H1 (cell line): ENCODE measurements around the gene RCSD1. TPM values are rescaled to one million over a fixed set of nuclear protein-coding genes. Genes with fewer than 3 reads are reported as not detected.

Source experiments
- CTCF ChIA-PET: fragments of 300-600 bp; sonication (Branson Sonifier 250); formaldehyde crosslinking; loops from one replicate; lab custom pipeline; 2021; ENCODE audit not compliant: partially characterized antibody; lab: Charles Lee
- POLR2A ChIA-PET: fragments of 300-600 bp; sonication (Branson Sonifier 250); formaldehyde crosslinking; loops from one replicate; lab custom pipeline; 2021; ENCODE audit warnings: inconsistent platforms; ENCODE audit not compliant: partially characterized antibody; lab: Charles Lee
- DNase-seq, 2 experiments: peaks; one replicate each; pipeline versions ENCODE4 v3.0.0 to v3.0.0-alpha.2; 2010 to 2022; ENCODE audit warnings: low spot score in 2 of 2, low read depth in 1 of 2, mixed read lengths in 1 of 2
- FAIRE-seq: peaks from 2 replicates; lab custom pipeline; 2011; peaks lifted over from hg19 to GRCh38; lab: Jason Lieb, UNC
- H2AFZ ChIP-seq: 2 replicates; pipeline ENCODE4 v1.8.1; 2012; ENCODE audit warnings: low read length, inconsistent platforms
- H2AK5ac ChIP-seq: 2 replicates; pipeline ENCODE4 v1.6.1; 2013; ENCODE audit warnings: low read depth, low read length
- H2BK120ac ChIP-seq: replicated peaks from 2 replicates; pipeline ENCODE3; 2013; ENCODE audit warnings: low read depth, low read length, inconsistent platforms
- H2BK12ac ChIP-seq: 2 replicates; pipeline ENCODE4 v1.6.1; 2013; ENCODE audit warnings: low read depth, low read length
- H2BK15ac ChIP-seq: 2 replicates; pipeline ENCODE4 v1.6.1; 2013; ENCODE audit warnings: low read length
- H2BK20ac ChIP-seq: 2 replicates; pipeline ENCODE4 v1.6.1; 2013; ENCODE audit warnings: low read length
- H2BK5ac ChIP-seq: 2 replicates; pipeline ENCODE4 v1.6.1; 2013; ENCODE audit warnings: low read depth, low read length
- H3K14ac ChIP-seq: 2 replicates; pipeline ENCODE4 v1.6.1; 2013; ENCODE audit warnings: inconsistent platforms; ENCODE audit not compliant: insufficient read length
- H3K18ac ChIP-seq: 2 replicates; pipeline ENCODE4 v1.6.1; 2013; ENCODE audit warnings: low read length; ENCODE audit errors: extremely low read depth
- H3K23ac ChIP-seq: 2 replicates; pipeline ENCODE4 v1.6.1; 2013; ENCODE audit warnings: inconsistent platforms; ENCODE audit not compliant: insufficient read length
- H3K23me2 ChIP-seq: 2 replicates; pipeline ENCODE4 v1.6.1; 2013; ENCODE audit warnings: low read depth, low read length
- H3K27ac ChIP-seq: 2 replicates; pipeline ENCODE4 v1.6.1; 2011; ENCODE audit warnings: low read depth, low read length, inconsistent platforms
- H3K27me3 ChIP-seq, 4 experiments: replicated peaks in 1 of 4; 1 replicate in 1 of 4; 2 replicates in 3 of 4; pipeline versions ENCODE4 v1.6.1 to v1.8.1; 2011 to 2013; ENCODE audit warnings: low read length in 3 of 4, mild to moderate bottlenecking in 3 of 4, inconsistent platforms in 2 of 4, mixed read lengths in 2 of 4, moderate library complexity in 1 of 4; ENCODE audit not compliant: control insufficient read depth in 3 of 4, insufficient read depth in 3 of 4; ENCODE audit errors: extremely low read depth in 1 of 4
- H3K36me3 ChIP-seq, 4 experiments: 2 replicates each; pipeline versions ENCODE4 v1.6.1 to v1.8.1; 2011 to 2013; ENCODE audit warnings: mild to moderate bottlenecking in 4 of 4, low read length in 3 of 4, moderate library complexity in 2 of 4, control low read depth in 1 of 4, inconsistent platforms in 1 of 4; ENCODE audit not compliant: insufficient read depth in 4 of 4, control insufficient read depth in 2 of 4
- H3K4ac ChIP-seq: replicated peaks from 2 replicates; pipeline ENCODE3; 2013; ENCODE audit warnings: low read length, low read depth, mixed read lengths, inconsistent platforms; ENCODE audit not compliant: insufficient read length
- H3K4me1 ChIP-seq, 4 experiments: replicated peaks in 1 of 4; 1 replicate in 1 of 4; 2 replicates in 3 of 4; pipeline versions ENCODE4 v1.6.1 to v1.8.1; 2011 to 2013; ENCODE audit warnings: low read length in 3 of 4, inconsistent platforms in 2 of 4, mixed read lengths in 1 of 4; ENCODE audit not compliant: insufficient read depth in 4 of 4, control insufficient read depth in 3 of 4
- H3K4me2 ChIP-seq, 2 experiments: 2 replicates each; pipeline versions ENCODE4 v1.6.1 to v1.8.1; 2011 to 2013; ENCODE audit warnings: low read depth in 2 of 2, low read length in 2 of 2, control low read depth in 1 of 2, inconsistent platforms in 1 of 2, mild to moderate bottlenecking in 1 of 2; ENCODE audit not compliant: insufficient read depth in 1 of 2
- H3K4me3 ChIP-seq, 4 experiments: fragments of 200-600, 300-600 bp in 1 of 4; sonication (generic), shearing (Covaris generic), sonication (Bioruptor Twin) in 1 of 4; 2 replicates each; pipeline versions ENCODE4 v1.5.1 to v1.8.1; 2011 to 2016; ENCODE audit warnings: low read length in 4 of 4, low read depth in 3 of 4, control low read depth in 2 of 4, inconsistent platforms in 2 of 4, mild to moderate bottlenecking in 2 of 4, mixed read lengths in 1 of 4, moderate library complexity in 1 of 4; ENCODE audit not compliant: insufficient read depth in 2 of 4; ENCODE audit errors: extremely low read depth in 1 of 4
- H3K56ac ChIP-seq: replicated peaks from 2 replicates; pipeline ENCODE3; 2013; ENCODE audit warnings: low read depth, mild to moderate bottlenecking, mixed read lengths, low read length, inconsistent platforms; ENCODE audit not compliant: insufficient read length
- H3K79me1 ChIP-seq: 2 replicates; pipeline ENCODE4 v1.6.1; 2013; ENCODE audit warnings: low read depth, low read length, control low read depth
- H3K79me2 ChIP-seq, 2 experiments: 2 replicates each; pipeline versions ENCODE4 v1.6.1 to v1.8.1; 2012 to 2013; ENCODE audit warnings: low read length in 2 of 2, mild to moderate bottlenecking in 2 of 2, inconsistent platforms in 1 of 2; ENCODE audit not compliant: insufficient read depth in 2 of 2, control insufficient read depth in 1 of 2
- H3K9ac ChIP-seq, 4 experiments: replicated peaks in 1 of 4; 1 replicate in 1 of 4; 2 replicates in 3 of 4; pipeline versions ENCODE4 v1.6.1 to v1.8.1; 2011 to 2013; ENCODE audit warnings: low read depth in 3 of 4, low read length in 3 of 4, control low read depth in 2 of 4, mild to moderate bottlenecking in 2 of 4, moderate library complexity in 2 of 4, inconsistent platforms in 1 of 4; ENCODE audit errors: extremely low read depth in 1 of 4
- H3K9me3 ChIP-seq, 2 experiments: 2 replicates each; pipeline versions ENCODE4 v1.6.1 to v1.8.1; 2012 to 2013; ENCODE audit warnings: mild to moderate bottlenecking in 2 of 2, moderate library complexity in 2 of 2, control low read depth in 1 of 2, inconsistent platforms in 1 of 2, low read depth in 1 of 2, low read length in 1 of 2, mixed read lengths in 1 of 2; ENCODE audit not compliant: insufficient read depth in 2 of 2
- H4K20me1 ChIP-seq, 2 experiments: replicated peaks in 1 of 2; 2 replicates each; pipeline versions ENCODE3 to v1.8.1; 2011 to 2013; ENCODE audit warnings: inconsistent platforms in 2 of 2, low read length in 2 of 2, mild to moderate bottlenecking in 1 of 2; ENCODE audit not compliant: insufficient read depth in 2 of 2, control insufficient read depth in 1 of 2
- H4K5ac ChIP-seq: 2 replicates; pipeline ENCODE4 v1.6.1; 2013; ENCODE audit warnings: low read length, low read depth, mixed read lengths, inconsistent platforms; ENCODE audit not compliant: insufficient read length
- H4K8ac ChIP-seq: 2 replicates; pipeline ENCODE4 v1.8.0; 2013; ENCODE audit warnings: mild to moderate bottlenecking, moderate library complexity, low read length, inconsistent platforms; ENCODE audit not compliant: insufficient read depth; ENCODE audit errors: extremely low read depth
- H4K91ac ChIP-seq: replicated peaks from 2 replicates; pipeline ENCODE3; 2013; ENCODE audit warnings: low read length, mixed read lengths, inconsistent platforms; ENCODE audit not compliant: insufficient read length
- CHD1 ChIP-seq: IDR thresholded peaks from 2 replicates; pipeline ENCODE4 v1.6.1; 2012; ENCODE audit warnings: low read depth, low read length, improper control_type of control experiment
- CHD2 ChIP-seq: IDR thresholded peaks from 2 replicates; pipeline ENCODE4 v1.6.1; 2012; ENCODE audit warnings: low read length, improper control_type of control experiment
- E2F6 ChIP-seq: IDR thresholded peaks from 2 replicates; pipeline ENCODE4 v1.6.1; 2012; ENCODE audit warnings: inconsistent platforms
- HDAC2 ChIP-seq, 2 experiments: fragments of 300-600 bp in 1 of 2; sonication (generic) in 1 of 2; IDR thresholded peaks; 2 replicates each; pipeline ENCODE4 v1.6.1; 2011 to 2012; ENCODE audit warnings: low read depth in 2 of 2, low read length in 2 of 2, mild to moderate bottlenecking in 2 of 2, moderate library complexity in 2 of 2, borderline replicate concordance in 1 of 2, inconsistent platforms in 1 of 2
- KDM5A ChIP-seq: fragments of 200-600 bp; IDR thresholded peaks from 2 replicates; pipeline ENCODE4 v1.7.1; 2012; ENCODE audit warnings: mild to moderate bottlenecking, low read length, inconsistent platforms, mixed read lengths
- SAP30 ChIP-seq: fragments of 300-600 bp; sonication (generic); IDR thresholded peaks from 2 replicates; pipeline ENCODE4 v1.7.1; 2012; ENCODE audit warnings: low read length, moderate library complexity, mild to moderate bottlenecking, inconsistent platforms; ENCODE audit not compliant: insufficient read depth, insufficient replicate concordance
- SIX5 ChIP-seq: IDR thresholded peaks from 2 replicates; pipeline ENCODE4 v1.6.1; 2011; ENCODE audit warnings: mild to moderate bottlenecking, low read depth, low read length
- SP1 ChIP-seq: IDR thresholded peaks from 2 replicates; pipeline ENCODE4 v1.6.1; 2011; ENCODE audit warnings: low read depth, low read length
- SP4 ChIP-seq: IDR thresholded peaks from 2 replicates; pipeline ENCODE4 v1.6.1; 2012; ENCODE audit warnings: low read length, inconsistent platforms
- TAF1 ChIP-seq: IDR thresholded peaks from 2 replicates; pipeline ENCODE4 v1.6.1; 2011; ENCODE audit warnings: mild to moderate bottlenecking, low read depth, low read length
- WGBS, 2 experiments: shearing (Covaris generic) in 1 of 2; methylation state at CpG; one replicate each; pipeline versions ENCODE4 v1.1.6 to v1.1.7; 2013 to 2015; ENCODE audit warnings: low lambda C conversion rate in 2 of 2, mixed read lengths in 2 of 2, inconsistent platforms in 1 of 2, low coverage in 1 of 2, missing lambda C conversion rate in 1 of 2; ENCODE audit not compliant: insufficient replicate concordance in 2 of 2, insufficient coverage in 1 of 2, insufficient read length in 1 of 2; ENCODE audit errors: extremely low coverage in 1 of 2, missing lambda C conversion rate in 1 of 2; 5-methylcytosine and 5-hydroxymethylcytosine counted together
- polyA plus RNA-seq, 7 experiments: library from polyadenylated mRNA; depleted of rRNA in 3 of 7; stranded (reverse) in 5 of 7; unstranded in 2 of 7; fragments of >200 nt in 5 of 7; fragments of 200-250 nt in 2 of 7; gene quantifications; 1 replicate in 5 of 7; 2 replicates in 1 of 7; 4 replicates in 1 of 7; pipeline versions ENCODE4 v1.2.1 to v1.2.3, GENCODE V29; 2011 to 2013; ENCODE audit warnings: missing spikeins in 2 of 7, mixed read lengths in 2 of 7
- total RNA-seq: library from RNA; stranded (reverse); fragmentation: NEBNext Ultra II Directional; extraction: Animal tissue kit (Norgen Biotek cat#: 25700); gene quantifications from 2 replicates; pipeline ENCODE4 v1.2.1, GENCODE V29; 2021

The RCSD1 gene
- total and polyA plus RNA-seq, 2 of the 8 experiments (the other 6 are each of a cell fraction or from before 2014, with no cell fraction given): 0.47 to 0.69 TPM

- Histone ChIP-seq H3K4me2 (peak overlapping the region in 1 of 2 experiments; percentile 54; a peak in 2 of 4 replicates), H2BK20ac (0 out of 2 replicates have a peak overlapping the region, but pooled peaks have one; percentile 24), H3K79me2 (no peaks in the 10 kb centered on the region), H3K14ac (no peak overlapping the region), H2AK5ac (no peak overlapping the region), H3K27me3 (no peaks in the 10 kb centered on the region; a peak in 1 of 7 replicates), H3K23me2 (no peaks in the 10 kb centered on the region), H3K4me3 (peak overlapping the region in 1 of 4 experiments; percentile 20; a peak in 1 of 8 replicates)
- CTCF ChIA-PET: interaction anchor here (1.1 to 2.6 kb wide), 5 partner anchors 10 to 164 kb away, joined by 3 to 15 read pairs (median 6); no protein-coding TSS in a partner anchor
- POLR2A ChIA-PET: interaction anchor here (0.7 to 1.6 kb wide), 4 partner anchors 10 to 151 kb away, joined by 3 to 6 read pairs (median 3); partner anchors contain the start of gene CREG1
- TF ChIP-seq HDAC2 (IDR thresholded peaks at IDR 0.05; ENCODE audit: borderline replicate concordance in 1 of 2, low read depth in 2 of 2, low read length in 2 of 2) (no peak), E2F6 (no peak), SIX5 (no peak), KDM5A (no peak), TAF1 (no peak), CHD1 (no peak), CHD2 (no peak), SP1 (no peak), SAP30 (no peak), SP4 (no peak)
- TF ChIP-seq, all 59 proteins: peak for 0
- Histone ChIP-seq H4K5ac (no peak overlapping the region), H3K9ac (no peak overlapping the region), H4K8ac (no peak overlapping the region), H3K4ac (peak overlapping the region; percentile 49), H3K4me1 (peaks cover 2 to 19% (median 12%) of the 10 kb centered on the region in 4 experiments; a peak in 4 of 7 replicates), H3K27ac (no peak overlapping the region), H2BK15ac (peak overlapping the region; percentile 10; the same call in 1 of the 2 replicates), H3K23ac (no peak overlapping the region), H3K18ac (peak overlapping the region; percentile 74), H3K36me3 (no peaks in the 10 kb centered on the region), H2BK120ac (peak overlapping the region; percentile 44), H3K79me1 (no peaks in the 10 kb centered on the region), H4K91ac (peak overlapping the region; percentile 67), H2BK5ac (peak overlapping the region; percentile 16; the same call in 1 of the 2 replicates), H2BK12ac (peak overlapping the region; percentile 10; the same call in 1 of the 2 replicates), H2AFZ (no peak overlapping the region), H3K56ac (no peak overlapping the region), H3K9me3 (no peaks in the 10 kb centered on the region), H4K20me1 (no peaks in the 10 kb centered on the region)
- 70% methylated on average over 2 of the region's 2 CpGs; no CpG with 5 or more reads in 1 of the 2 experiments for WGBS, 2 experiments
- no peak for FAIRE-seq
- no peak for DNase-seq
Measured at GRCh38 chr1:167704715-167705114, 74.7 kb downstream of the RCSD1 start.
